Mesangial cell (primary cell): Measurements from ENCODE around the gene B2M. TPM values are rescaled to one million over a fixed set of nuclear protein-coding genes. Genes with fewer than 3 reads are reported as not detected.

ENCODE experiments used
- total RNA-seq: library from RNA; depleted of rRNA; stranded (reverse); fragments of >200 nt; gene quantifications from 2 replicates; pipeline ENCODE4 v1.2.3, GENCODE V29; 2015

Gene B2M
- 684 and 1,495 TPM in 2 replicates for total RNA-seq

GRCh38 chr15:44711096-44711742 lies at the start of gene B2M, which contains the start of gene PATL2:
Gene B2M (plus strand): TSS chr15:44711517. CDS start chr15:44711547, 30 bp downstream.
Gene PATL2 (minus strand): TSS chr15:44711323. CDS start chr15:44676490, 34,833 bp downstream.

GRCh38 chr15:44663410-44664308 lies 47.7 kb upstream of the B2M start, which contains the start of gene SPG11:
Gene SPG11 (minus strand): TSS chr15:44663662. CDS start chr15:44663647, 15 bp downstream.

GRCh38 chr15:44736181-44736765 lies 25.0 kb downstream of the B2M start, which contains the start of gene TRIM69:
Gene TRIM69 (plus strand): TSS chr15:44736528. CDS start chr15:44736705, 177 bp downstream.

Other genes with a start within 250 kb of the B2M start
- gene EIF3J, start 174.4 kb upstream of the B2M start, total RNA-seq = 30.3 and 37.3 TPM in 2 replicates
- 32.8 and 58.8 TPM in 2 replicates for gene SPG11, start 47.9 kb upstream of the B2M start, total RNA-seq
- gene PATL2, start 194 bp upstream of the B2M start, total RNA-seq = 0.13 TPM in 1 of 2 replicates, not detected in the other
- gene TRIM69, start 25.0 kb downstream of the B2M start, total RNA-seq = 7.4 and 7.8 TPM in 2 replicates
- gene TERB2, start 245.2 kb downstream of the B2M start, total RNA-seq = not detected in 2 replicates